ENCODE results near the gene WDR48. TPM values are rescaled to one million over a fixed set of nuclear protein-coding genes. Genes with fewer than 3 reads are reported as not detected.

The WDR48 gene
- total and polyA plus RNA-seq, 9 donors: 20.7 to 55.5 (median 38.2) TPM

GRCh38 chr3:39080026-39080425 is 28.2 kb downstream of the WDR48 start:
- no peak for DNase-seq
- H3K27ac ChIP-seq: no peak overlapping the region
- intact Hi-C loops (cut with DNase I): no loop called here
- no peaks in the 10 kb centered on the region for H3K36me3 ChIP-seq
- TF ChIP-seq CTCF (IDR thresholded peaks at IDR 0.05): no peak
- TF ChIP-seq POLR2A (IDR thresholded peaks at IDR 0.05): no peak
- TF ChIP-seq EP300 (IDR thresholded peaks at IDR 0.05): no peak
- H3K27me3 ChIP-seq: no peaks in the 10 kb centered on the region
- H3K4me1 ChIP-seq (ENCODE audit: insufficient read depth): no peaks in the 10 kb centered on the region
- H3K9me3 ChIP-seq: no peaks in the 10 kb centered on the region
- H3K4me3 ChIP-seq: no peak overlapping the region

GRCh38 chr3:39082666-39083313 is 31.0 kb downstream of the WDR48 start:
- DNase-seq: no peak
- no peaks in the 10 kb centered on the region for H3K36me3 ChIP-seq
- H3K27ac ChIP-seq: no peak overlapping the region
- H3K4me1 ChIP-seq (ENCODE audit: insufficient read depth): peaks cover 2% of the 10 kb centered on the region
- 96 to 98% (median 96%) methylated on average over 4 of the region's 4 CpGs for WGBS, 3 donors
- intact Hi-C loops (cut with DNase I): no loop called here
- no peak overlapping the region for H3K4me3 ChIP-seq
- H3K9me3 ChIP-seq: no peaks in the 10 kb centered on the region
- TF ChIP-seq EP300 (IDR thresholded peaks at IDR 0.05) (no peak), CTCF (IDR thresholded peaks at IDR 0.05) (no peak), POLR2A (IDR thresholded peaks at IDR 0.05) (no peak)
- H3K27me3 ChIP-seq: no peaks in the 10 kb centered on the region

- no peak overlapping the region for H3K4me3 ChIP-seq
- H3K27ac ChIP-seq: no peak overlapping the region
- no peaks in the 10 kb centered on the region for H3K27me3 ChIP-seq
- no peak for DNase-seq
- intact Hi-C loops (cut with DNase I): no loop called here
- no peaks in the 10 kb centered on the region for H3K9me3 ChIP-seq
- H3K4me1 ChIP-seq (ENCODE audit: insufficient read depth): peaks cover 2% of the 10 kb centered on the region
- WGBS, 3 donors: 90 to 93% (median 91%) methylated on average over 4 of the region's 4 CpGs
- H3K36me3 ChIP-seq: no peaks in the 10 kb centered on the region
- no peak for TF ChIP-seq EP300 (IDR thresholded peaks at IDR 0.05)
- TF ChIP-seq CTCF (IDR thresholded peaks at IDR 0.05): no peak
- no peak for TF ChIP-seq POLR2A (IDR thresholded peaks at IDR 0.05)
These were observed 34.3 kb downstream of the WDR48 start for GRCh38 chr3:39086144-39086543.

- intact Hi-C loops (cut with DNase I): no loop called here
- H3K9me3 ChIP-seq: no peaks in the 10 kb centered on the region
- H3K4me1 ChIP-seq (ENCODE audit: insufficient read depth): peaks cover 2% of the 10 kb centered on the region
- H3K27me3 ChIP-seq: no peaks in the 10 kb centered on the region
- 24 to 49% (median 40%) methylated on average over 3 of the region's 3 CpGs for WGBS, 3 donors
- no peak overlapping the region for H3K4me3 ChIP-seq
- TF ChIP-seq POLR2A (IDR thresholded peaks at IDR 0.05) (no peak), EP300 (IDR thresholded peaks at IDR 0.05) (no peak), CTCF (IDR thresholded peaks at IDR 0.05) (no peak)
- DNase-seq: no peak
- H3K36me3 ChIP-seq: no peaks in the 10 kb centered on the region
- no peak overlapping the region for H3K27ac ChIP-seq
These were observed 36.6 kb downstream of the WDR48 start for GRCh38 chr3:39088456-39088855.

All from ovary (tissue), 9 donors.